ENCODE data around the gene MAP1S.

DNA sequence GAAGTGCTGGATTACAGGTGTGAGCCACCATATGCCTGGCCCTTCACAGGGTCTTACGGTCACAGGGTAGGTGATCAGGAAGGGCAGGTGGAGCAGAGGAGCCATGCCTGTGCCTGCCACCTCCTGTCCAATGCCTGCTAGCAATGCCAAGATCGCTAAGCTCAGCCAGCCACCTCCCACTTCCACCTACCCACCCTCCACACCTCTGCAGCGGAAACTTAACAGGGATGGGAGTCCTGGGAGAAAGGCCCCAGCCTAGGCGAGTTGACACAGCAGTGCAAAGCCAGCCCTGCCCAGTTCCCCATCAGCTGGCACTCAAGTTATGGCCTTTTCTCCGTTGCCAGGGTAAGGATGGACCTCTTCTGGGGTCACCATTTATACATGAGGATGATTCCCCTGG is 16.1 kb downstream of the MAP1S start:
- TF ChIP-seq CTCF (IDR thresholded peaks at IDR 0.05): no peak
- TF ChIP-seq POLR2A (IDR thresholded peaks at IDR 0.05): no peak

Data from adrenal gland (tissue), 5 donors.